GM21423 (cell line): ENCODE data around the gene CFAP68.
"Not testable (repeated sequence)": the region's sequence is repeated elsewhere in the genome, so short reads cannot be mapped to it uniquely, and the experiment has no call there.

Experiments
- ATAC-seq: cut with Tn5 transposase; IDR thresholded peaks from one replicate; pipeline ENCODE4 v1.9.1; 2021; ENCODE audit warnings: mild to moderate bottlenecking, moderate library complexity; ENCODE audit not compliant: unreplicated experiment

Gene CFAP68

GRCh38 chr11:111916768-111917167, 37.4 kb downstream of the CFAP68 start:
- no peak for ATAC-seq

DNA sequence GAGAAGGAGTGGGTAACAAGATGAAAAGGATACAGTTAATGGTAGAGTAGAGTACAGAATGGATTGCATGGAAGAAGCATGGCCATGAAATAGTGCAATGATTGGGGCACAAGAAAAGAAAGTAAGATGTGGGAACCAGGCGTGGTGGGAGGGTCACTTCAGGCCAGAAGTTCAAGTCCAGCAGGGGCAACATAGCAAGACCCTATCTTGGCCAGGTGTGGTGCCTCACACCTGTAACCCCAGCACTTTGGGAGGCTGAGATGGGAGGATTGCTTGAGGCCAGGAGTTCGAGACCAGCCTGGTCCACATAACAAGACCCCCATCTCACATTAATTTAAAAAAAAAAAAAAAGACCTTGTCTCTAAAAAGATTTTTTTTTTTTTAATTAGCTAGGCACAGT, 38.0 kb downstream of the CFAP68 start:
- no peak for ATAC-seq

DNA sequence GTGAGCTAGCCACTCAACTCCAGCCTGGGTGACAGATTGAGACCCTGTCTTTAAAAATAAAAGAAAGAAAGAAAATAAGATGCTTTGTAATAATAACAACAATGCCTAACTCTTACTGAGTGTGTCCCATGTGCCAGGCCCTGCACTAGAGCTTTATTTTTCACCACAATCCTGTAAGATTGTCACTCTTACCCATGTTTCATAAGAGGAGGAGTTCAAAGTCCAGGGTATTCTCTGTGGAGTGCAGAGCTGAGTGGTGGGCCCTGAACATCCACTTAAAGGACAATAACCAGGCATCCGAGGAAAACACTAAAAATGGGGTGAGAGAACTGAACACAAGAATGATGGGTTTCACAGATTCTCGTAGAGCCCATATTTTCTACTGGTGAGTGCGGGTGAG, 38.4 kb downstream of the CFAP68 start:
- ATAC-seq: no peak

- no peak for ATAC-seq
These were observed 39.3 kb downstream of the CFAP68 start, which contains the start of gene C11orf52 for GRCh38 chr11:111918390-111919256. Gene C11orf52, plus strand, starts transcription at chr11:111918913. Its CDS starts 60 bp downstream, at chr11:111918973.

GRCh38 chr11:111920908-111921307, 41.6 kb downstream of the CFAP68 start:
- no peak for ATAC-seq

GRCh38 chr11:111921541-111922230, 42.3 kb downstream of the CFAP68 start:
- ATAC-seq: no peak

GRCh38 chr11:111922803-111923202, 43.5 kb downstream of the CFAP68 start:
- no peak for ATAC-seq

DNA sequence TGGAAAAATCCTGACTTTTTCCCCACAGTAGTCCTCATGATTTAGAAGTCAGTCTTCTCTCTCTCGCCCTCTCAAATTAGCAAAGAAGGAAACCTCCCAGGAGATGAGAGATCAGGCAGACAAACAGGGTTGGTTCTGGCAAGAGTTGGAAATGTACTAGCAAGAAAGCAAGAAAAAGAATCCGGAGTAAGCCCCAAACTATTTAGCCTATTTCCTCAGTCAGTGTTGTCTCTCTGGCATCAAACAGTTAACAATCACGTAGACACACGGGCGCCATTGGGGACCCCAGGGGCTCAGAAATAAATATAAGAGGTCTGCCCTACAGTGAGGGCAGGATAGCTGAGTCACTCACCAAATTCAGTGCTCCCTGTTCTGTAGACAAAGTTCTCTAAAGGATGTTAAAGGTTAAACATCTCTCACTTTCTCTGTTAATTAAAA, 44.0 kb downstream of the CFAP68 start:
- ATAC-seq: no peak

GRCh38 chr11:111923951-111924350, 44.6 kb downstream of the CFAP68 start:
- no peak for ATAC-seq

GRCh38 chr11:111925953-111926352, 46.6 kb downstream of the CFAP68 start:
- ATAC-seq: no peak

- peak; percentile 92 for ATAC-seq
These were observed 47.4 kb downstream of the CFAP68 start for GRCh38 chr11:111926505-111927391.

DNA sequence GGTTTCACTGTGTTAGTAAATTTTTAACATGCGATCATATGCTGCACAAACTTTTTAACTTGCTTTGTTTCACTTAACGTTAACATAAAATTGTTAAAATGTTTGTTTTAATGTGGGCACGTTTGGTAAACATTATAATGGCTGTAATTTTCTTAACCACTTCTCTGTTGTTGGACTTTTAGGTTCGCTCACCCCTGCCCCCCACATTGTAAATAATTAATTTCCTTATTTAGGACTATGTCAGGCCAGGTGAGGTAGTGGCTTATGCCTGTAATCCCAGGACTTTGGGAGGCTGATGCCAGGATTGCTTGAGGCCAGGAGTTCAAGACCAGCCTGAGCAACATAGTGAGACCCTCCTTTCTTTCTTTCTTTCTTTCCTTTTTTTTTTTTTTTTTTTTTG, 51.1 kb downstream of the CFAP68 start:
- ATAC-seq: no peak

DNA sequence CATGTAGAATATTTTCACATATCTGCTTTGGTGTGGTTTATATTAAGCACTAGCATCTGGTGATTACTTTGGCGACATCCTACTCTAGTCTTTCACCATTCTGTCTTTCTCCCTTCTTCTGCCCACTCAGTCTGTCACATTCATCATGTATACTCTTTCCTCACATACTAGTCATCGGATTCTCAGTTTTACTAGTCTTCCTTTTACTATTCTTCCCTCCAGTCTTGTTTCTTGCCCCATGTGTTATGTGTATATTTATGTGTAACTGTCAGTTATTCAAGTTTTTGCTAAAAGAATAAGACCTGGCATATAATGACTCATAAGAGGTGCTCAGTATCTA, 53.2 kb downstream of the CFAP68 start:
- no peak for ATAC-seq

DNA sequence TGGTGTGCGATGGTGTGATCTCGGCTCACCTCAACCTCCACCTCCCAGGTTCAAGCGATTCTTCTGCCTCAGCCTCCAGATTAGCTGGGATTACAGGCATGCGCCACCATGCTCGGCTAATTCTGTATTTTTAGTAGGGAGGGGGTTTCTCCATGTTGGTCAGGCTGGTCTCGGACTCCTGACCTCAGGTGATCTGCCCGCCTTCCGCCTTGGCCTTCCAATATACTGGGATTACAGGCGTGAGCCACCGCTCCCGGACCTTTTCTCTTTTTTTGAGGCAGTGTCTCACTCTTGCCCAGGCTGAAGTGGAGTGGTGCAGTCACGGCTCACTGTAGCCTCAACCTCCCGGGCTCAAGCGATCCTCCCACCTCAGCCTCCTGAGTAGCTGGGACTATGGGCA, 53.8 kb downstream of the CFAP68 start:
- not testable (repeated sequence) for ATAC-seq

GRCh38 chr11:111933872-111934271, 54.5 kb downstream of the CFAP68 start:
- ATAC-seq: no peak

DNA sequence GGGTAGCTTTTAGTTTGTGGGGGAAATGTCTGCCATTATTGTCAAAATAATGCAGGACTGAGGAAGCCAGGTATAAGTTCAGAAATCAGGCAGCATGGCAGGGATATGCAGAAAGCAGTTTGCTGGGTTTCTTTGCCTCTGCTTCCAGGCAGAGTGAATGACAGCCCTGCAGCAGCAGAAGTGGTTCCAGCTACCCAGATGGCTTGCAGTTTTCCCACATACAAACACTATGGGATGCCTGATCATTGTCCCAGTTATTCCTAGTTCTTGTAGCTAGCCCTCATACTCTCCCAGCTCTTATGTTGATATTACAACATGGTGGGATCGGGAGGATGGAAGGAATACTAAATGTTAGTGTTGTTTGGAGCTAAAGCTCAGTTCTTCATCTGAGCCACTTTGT, 55.0 kb downstream of the CFAP68 start:
- ATAC-seq: no peak
